Measurements from ENCODE around the gene PRKCA.
"Not testable (repeated sequence)": the region's sequence is repeated elsewhere in the genome, so short reads cannot be mapped to it uniquely, and the experiment has no call there.

PRKCA gene

DNA sequence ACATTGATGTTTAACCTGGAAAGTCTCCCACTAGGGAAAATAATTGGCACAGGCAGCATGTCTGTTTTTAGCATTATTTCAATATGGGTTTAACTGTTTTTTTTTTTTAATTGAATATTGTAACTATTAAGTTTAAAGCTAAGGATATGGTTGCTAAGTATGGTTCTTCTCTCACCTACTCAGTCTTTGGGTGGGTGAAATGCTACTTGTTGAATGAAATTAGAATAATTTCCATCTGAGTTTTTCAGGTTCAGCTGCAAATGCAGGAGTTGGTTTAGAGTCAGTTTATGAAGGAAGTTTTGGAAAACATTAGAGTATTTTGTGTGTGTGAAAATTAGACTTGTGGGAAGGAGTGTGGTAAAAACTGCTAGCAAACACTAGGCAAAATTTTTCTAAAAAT, 93.5 kb downstream of the PRKCA start:
- H3K36me3 ChIP-seq (replicated peaks) = no peaks in the 10 kb centered on the region
- H3K27me3 ChIP-seq (replicated peaks) = no peaks in the 10 kb centered on the region
- no peak for DNase-seq
- H3K4me3 ChIP-seq (ENCODE audit: low read depth, low read length) = no peak overlapping the region
- no peak overlapping the region for H3K27ac ChIP-seq
- TF ChIP-seq, protein P1, sequence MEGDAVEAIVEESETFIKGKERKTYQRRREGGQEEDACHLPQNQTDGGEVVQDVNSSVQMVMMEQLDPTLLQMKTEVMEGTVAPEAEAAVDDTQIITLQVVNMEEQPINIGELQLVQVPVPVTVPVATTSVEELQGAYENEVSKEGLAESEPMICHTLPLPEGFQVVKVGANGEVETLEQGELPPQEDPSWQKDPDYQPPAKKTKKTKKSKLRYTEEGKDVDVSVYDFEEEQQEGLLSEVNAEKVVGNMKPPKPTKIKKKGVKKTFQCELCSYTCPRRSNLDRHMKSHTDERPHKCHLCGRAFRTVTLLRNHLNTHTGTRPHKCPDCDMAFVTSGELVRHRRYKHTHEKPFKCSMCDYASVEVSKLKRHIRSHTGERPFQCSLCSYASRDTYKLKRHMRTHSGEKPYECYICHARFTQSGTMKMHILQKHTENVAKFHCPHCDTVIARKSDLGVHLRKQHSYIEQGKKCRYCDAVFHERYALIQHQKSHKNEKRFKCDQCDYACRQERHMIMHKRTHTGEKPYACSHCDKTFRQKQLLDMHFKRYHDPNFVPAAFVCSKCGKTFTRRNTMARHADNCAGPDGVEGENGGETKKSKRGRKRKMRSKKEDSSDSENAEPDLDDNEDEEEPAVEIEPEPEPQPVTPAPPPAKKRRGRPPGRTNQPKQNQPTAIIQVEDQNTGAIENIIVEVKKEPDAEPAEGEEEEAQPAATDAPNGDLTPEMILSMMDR (IDR thresholded peaks at IDR 0.05; ENCODE audit: low read depth, low read length, missing control alignments) = no peak
- in situ Hi-C loops (cut with HindIII; ENCODE audit: low pct_ligation_motif_present, low sequenced_read_pairs) = no loop called here

DNA sequence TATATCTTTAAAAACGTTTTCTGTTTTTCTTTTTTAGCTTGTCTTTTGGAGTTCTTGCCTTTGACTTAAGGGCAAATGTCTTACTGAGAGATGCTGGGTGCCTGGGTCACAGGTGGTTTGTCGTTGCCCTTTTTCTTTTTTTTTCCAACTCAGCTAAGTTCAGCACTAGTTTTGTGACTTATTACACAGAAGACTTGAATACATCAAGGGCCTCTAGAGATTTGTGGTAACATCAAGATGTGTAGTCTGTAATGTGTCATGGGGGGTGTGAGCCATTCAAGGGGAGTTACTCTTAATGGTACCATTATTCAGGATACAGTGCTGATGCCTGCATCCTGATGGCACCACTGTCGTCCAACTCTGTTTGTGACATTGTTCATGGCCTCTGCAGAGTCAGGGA, 95.1 kb downstream of the PRKCA start:
- Histone ChIP-seq H3K27me3 (replicated peaks) (no peaks in the 10 kb centered on the region), H3K4me3 (ENCODE audit: low read depth, low read length) (no peak overlapping the region), H3K36me3 (replicated peaks) (no peaks in the 10 kb centered on the region), H3K27ac (no peak overlapping the region)
- DNase-seq = no peak
- TF ChIP-seq, protein P1 (IDR thresholded peaks at IDR 0.05; ENCODE audit: low read depth, low read length, missing control alignments) = no peak
- in situ Hi-C loops (cut with HindIII; ENCODE audit: low pct_ligation_motif_present, low sequenced_read_pairs) = no loop called here

DNA sequence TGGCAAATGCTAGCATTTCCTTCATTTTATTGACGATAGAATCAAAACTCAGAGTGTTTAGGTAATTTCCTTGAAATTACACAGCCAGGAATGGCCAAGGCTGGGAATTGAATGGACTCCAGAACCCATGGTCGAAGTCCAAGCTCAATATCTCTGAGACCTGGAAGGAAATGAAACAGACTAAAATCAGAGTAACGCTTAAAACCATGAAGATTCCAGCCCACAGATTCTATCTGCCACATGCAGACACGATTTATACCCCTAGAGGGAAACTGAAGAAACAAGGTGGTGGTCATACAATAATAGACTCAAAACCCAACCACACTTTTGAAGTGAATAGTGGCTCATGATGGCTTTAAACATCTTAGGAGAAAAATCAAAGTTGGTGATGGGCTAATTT, 95.6 kb downstream of the PRKCA start:
- no peaks in the 10 kb centered on the region for H3K36me3 ChIP-seq (replicated peaks)
- in situ Hi-C loops (cut with HindIII; ENCODE audit: low pct_ligation_motif_present, low sequenced_read_pairs) = no loop called here
- no peaks in the 10 kb centered on the region for H3K27me3 ChIP-seq (replicated peaks)
- H3K4me3 ChIP-seq (ENCODE audit: low read depth, low read length) = no peak overlapping the region
- no peak overlapping the region for H3K27ac ChIP-seq
- DNase-seq = no peak
- TF ChIP-seq, protein P1 (IDR thresholded peaks at IDR 0.05; ENCODE audit: low read depth, low read length, missing control alignments) = no peak

DNA sequence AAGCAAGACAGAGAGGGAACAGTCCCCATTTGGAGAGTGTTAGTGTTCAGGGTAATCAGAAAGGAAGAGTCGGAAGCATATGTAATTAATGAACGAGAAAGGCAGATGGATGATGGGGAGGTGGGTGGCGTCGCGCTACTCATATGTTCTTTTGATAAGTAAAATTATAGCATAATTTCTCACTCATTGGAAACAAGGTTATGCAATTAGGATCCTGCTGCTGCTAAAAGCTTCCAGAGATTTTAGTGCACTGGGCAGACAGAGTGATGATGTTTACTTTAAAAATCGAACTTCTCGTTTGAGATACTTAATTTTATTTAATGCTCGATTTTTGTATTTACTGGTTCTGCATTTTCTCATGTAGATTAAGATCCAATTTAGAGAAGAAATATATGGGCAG, 96.2 kb downstream of the PRKCA start:
- Histone ChIP-seq H3K36me3 (replicated peaks) (no peaks in the 10 kb centered on the region), H3K27ac (no peak overlapping the region), H3K27me3 (replicated peaks) (no peaks in the 10 kb centered on the region), H3K4me3 (ENCODE audit: low read depth, low read length) (no peak overlapping the region)
- DNase-seq = no peak
- TF ChIP-seq, protein P1 (IDR thresholded peaks at IDR 0.05; ENCODE audit: low read depth, low read length, missing control alignments) = no peak
- in situ Hi-C loops (cut with HindIII; ENCODE audit: low pct_ligation_motif_present, low sequenced_read_pairs) = no loop called here

DNA sequence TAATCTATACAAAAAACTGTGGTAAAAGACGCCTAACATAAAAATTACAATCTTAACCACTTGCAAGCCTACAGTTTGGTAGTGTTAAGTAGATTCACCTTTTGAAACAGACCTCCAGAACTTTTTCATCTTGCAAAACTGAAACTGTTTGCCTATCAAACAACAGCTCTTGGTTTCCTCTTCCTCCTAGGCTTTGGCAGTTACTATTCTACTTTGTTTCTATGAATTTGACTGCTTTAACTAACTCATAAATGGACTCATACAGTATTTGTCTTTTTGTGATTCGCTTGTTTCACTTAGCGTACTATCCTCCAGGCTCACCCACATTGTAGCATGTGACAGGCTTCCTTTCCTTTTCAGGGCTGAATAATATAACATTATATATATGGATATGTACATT, 97.0 kb downstream of the PRKCA start:
- in situ Hi-C loops (cut with HindIII; ENCODE audit: low pct_ligation_motif_present, low sequenced_read_pairs) = no loop called here
- TF ChIP-seq, protein P1 (IDR thresholded peaks at IDR 0.05; ENCODE audit: low read depth, low read length, missing control alignments) = no peak
- H3K36me3 ChIP-seq (replicated peaks) = no peaks in the 10 kb centered on the region
- H3K27ac ChIP-seq = no peak overlapping the region
- H3K4me3 ChIP-seq (ENCODE audit: low read depth, low read length) = no peak overlapping the region
- DNase-seq = no peak
- H3K27me3 ChIP-seq (replicated peaks) = no peaks in the 10 kb centered on the region

DNA sequence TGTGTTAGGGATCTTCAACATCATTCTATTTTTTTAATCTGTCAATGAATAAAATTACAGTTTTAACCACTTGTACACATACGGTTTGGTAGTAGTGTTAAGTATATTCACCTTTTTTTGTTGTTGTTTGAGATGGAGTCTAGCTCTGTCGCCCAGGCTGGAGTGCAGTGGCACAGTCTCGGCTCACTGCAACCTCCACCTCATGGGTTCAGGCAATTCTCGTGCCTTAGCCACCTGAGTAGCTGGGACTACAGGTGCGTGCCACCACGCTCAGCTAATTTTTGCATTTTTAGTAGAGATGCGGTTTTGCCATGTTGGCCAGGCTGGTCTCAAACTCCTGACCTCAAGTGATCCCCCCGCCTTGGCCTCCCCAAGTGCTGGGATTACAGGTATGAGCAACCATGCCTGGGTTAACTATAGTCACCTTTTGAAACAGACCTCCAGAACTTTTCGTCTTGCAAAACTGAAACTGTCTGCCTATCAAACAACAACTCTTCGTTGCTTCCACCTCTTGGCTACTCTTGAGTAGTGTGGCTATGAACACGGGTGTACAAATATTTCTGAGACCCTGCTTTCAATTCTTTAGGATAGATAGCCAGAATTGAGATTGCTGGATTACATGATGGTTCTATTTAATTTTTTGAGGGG, 97.8 kb downstream of the PRKCA start:
- H3K27ac ChIP-seq; DNase-seq; H3K36me3 ChIP-seq (replicated peaks); H3K27me3 ChIP-seq (replicated peaks); in situ Hi-C loops (cut with HindIII; ENCODE audit: low pct_ligation_motif_present, low sequenced_read_pairs); H3K4me3 ChIP-seq (ENCODE audit: low read depth, low read length): not testable (repeated sequence)

Measured in brain microvascular endothelial cell (primary cell).